ENCODE results near the gene PRICKLE2. TPM values are rescaled to one million over a fixed set of nuclear protein-coding genes. Genes with fewer than 3 reads are reported as not detected.

PRICKLE2 gene
- total RNA-seq, 1 donor from 2014 or later = 43.5 TPM

DNA sequence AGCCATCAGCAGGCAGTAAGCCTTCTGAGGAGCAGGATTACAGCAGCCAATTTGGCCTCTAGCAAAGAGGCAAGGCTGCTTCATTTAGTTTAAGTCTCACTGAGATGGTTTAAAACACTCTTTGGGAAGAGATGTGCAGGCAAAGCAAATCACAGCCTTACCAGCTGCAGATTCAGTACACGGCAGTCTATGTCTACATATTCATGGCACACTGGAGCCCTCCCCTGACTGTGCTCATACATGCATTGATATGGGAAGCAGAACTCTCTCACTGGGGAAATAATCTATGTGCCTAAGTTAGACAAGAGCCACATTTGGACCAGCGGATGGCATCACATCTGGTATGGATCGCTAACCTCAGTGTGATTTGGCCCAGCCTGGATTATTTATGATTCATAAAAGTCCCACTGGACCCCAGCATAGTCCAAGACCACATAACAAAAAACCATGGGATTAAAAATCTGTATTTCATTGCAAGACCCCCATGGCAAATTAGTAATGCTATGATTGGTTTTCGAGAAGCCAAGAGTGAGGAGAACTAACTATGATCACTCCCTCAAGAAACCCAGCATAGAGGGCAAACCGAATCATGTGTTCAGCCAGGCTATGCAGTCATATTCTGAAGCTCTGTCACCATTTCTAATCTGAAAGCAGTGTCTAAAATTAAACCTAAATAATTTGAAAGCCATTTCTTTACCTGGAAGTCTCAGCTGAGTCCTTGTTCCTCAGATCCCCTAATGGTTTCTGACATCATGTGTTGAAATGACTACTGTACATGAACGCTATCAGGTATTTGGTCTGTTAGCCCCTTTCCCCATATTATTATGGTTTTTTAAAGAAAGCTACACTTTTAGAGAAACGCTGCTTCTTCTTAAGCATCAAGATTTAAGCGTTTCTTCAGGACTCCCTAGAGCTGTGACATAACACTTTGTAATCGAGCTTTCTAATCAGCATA, 1.2 kb downstream of the PRICKLE2 start:
- Histone ChIP-seq H3K4me1 (peaks cover 61% of the 10 kb centered on the region), H3K27me3 (ENCODE audit: low read depth) (no peaks in the 10 kb centered on the region), H3K36me3 (no peaks in the 10 kb centered on the region), H3K27ac (peak overlapping the region; percentile 57), H3K9me3 (no peaks in the 10 kb centered on the region), H3K4me3 (peak overlapping the region; percentile 13)
- TF ChIP-seq, protein P1, sequence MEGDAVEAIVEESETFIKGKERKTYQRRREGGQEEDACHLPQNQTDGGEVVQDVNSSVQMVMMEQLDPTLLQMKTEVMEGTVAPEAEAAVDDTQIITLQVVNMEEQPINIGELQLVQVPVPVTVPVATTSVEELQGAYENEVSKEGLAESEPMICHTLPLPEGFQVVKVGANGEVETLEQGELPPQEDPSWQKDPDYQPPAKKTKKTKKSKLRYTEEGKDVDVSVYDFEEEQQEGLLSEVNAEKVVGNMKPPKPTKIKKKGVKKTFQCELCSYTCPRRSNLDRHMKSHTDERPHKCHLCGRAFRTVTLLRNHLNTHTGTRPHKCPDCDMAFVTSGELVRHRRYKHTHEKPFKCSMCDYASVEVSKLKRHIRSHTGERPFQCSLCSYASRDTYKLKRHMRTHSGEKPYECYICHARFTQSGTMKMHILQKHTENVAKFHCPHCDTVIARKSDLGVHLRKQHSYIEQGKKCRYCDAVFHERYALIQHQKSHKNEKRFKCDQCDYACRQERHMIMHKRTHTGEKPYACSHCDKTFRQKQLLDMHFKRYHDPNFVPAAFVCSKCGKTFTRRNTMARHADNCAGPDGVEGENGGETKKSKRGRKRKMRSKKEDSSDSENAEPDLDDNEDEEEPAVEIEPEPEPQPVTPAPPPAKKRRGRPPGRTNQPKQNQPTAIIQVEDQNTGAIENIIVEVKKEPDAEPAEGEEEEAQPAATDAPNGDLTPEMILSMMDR (IDR thresholded peaks at IDR 0.05) = no peak
- ATAC-seq = no peak
- intact Hi-C loops (cut with DNase I) = no loop called here
- no peak for DNase-seq

DNA sequence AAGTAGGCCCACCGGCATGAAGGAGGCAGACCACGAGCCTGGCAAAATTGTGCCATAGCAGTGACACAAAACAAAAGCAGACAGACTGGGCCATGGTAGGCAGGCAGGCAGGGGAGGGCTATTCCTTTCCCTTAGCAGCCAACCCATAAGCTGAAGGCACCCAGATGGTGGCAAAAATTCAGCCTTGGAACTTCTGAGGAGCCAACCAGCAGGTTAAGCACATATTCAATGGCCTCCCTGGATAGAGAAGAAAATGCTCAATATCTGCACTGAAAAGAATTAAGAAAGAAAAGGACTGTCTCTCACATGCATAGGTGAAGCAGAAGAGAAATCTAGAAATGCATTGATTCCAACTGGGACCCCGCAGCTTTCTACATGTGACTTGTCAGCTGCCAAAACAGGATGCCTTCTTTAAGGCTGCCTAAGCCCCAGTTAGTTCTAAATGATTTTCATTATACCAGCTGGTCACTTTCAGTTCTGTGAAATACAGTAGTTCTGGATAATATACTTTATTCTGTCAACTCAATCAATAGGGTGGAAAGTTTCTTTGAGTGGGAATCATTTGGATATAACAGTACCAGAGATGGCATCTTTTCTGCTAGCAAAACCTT, 2.7 kb downstream of the PRICKLE2 start:
- Histone ChIP-seq H3K27me3 (ENCODE audit: low read depth) (no peaks in the 10 kb centered on the region), H3K4me3 (no peak overlapping the region), H3K36me3 (no peaks in the 10 kb centered on the region), H3K4me1 (peaks cover 67% of the 10 kb centered on the region), H3K27ac (no peak overlapping the region), H3K9me3 (no peaks in the 10 kb centered on the region)
- ATAC-seq (no peak), DNase-seq (no peak)
- intact Hi-C loops (cut with DNase I) = no loop called here
- TF ChIP-seq, protein P1 (IDR thresholded peaks at IDR 0.05) = no peak

DNA sequence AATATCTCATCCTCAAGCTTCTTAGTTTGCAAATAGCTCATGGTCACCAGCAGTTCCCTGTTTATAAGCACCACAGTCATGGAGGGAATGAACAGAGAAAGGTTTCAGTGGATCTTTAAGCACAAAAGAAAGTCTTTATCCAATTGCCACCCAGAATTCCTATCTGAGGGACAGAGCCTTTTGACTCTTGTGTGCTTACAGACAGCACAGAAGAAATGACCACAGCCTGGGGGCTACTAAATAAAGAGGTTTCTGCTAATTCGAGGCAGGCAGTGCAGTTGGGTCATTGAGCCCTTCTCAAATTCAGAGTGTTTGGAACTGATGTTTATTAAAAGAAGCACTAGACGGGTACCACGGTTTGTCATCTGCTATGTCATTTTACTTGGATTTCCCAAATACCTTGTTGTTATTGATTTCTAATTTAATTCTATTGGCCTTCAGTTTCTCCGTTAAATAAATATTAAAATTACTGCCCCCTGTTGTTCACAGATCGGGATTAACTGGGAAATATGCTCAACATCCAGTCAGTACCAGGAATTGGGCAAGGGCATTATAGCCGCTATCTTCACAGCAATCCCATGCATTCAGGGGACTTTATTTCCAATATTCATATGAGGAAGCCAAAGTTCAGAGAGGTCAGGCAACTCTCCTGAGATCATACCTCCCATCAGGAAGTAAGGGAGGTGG, 3.6 kb downstream of the PRICKLE2 start:
- Histone ChIP-seq H3K4me1 (peaks cover 74% of the 10 kb centered on the region), H3K27me3 (ENCODE audit: low read depth) (no peaks in the 10 kb centered on the region), H3K27ac (no peak overlapping the region), H3K9me3 (no peaks in the 10 kb centered on the region), H3K36me3 (no peaks in the 10 kb centered on the region), H3K4me3 (no peak overlapping the region)
- ATAC-seq = no peak
- no peak for DNase-seq
- intact Hi-C loops (cut with DNase I) = no loop called here
- TF ChIP-seq, protein P1 (IDR thresholded peaks at IDR 0.05) = no peak

DNA sequence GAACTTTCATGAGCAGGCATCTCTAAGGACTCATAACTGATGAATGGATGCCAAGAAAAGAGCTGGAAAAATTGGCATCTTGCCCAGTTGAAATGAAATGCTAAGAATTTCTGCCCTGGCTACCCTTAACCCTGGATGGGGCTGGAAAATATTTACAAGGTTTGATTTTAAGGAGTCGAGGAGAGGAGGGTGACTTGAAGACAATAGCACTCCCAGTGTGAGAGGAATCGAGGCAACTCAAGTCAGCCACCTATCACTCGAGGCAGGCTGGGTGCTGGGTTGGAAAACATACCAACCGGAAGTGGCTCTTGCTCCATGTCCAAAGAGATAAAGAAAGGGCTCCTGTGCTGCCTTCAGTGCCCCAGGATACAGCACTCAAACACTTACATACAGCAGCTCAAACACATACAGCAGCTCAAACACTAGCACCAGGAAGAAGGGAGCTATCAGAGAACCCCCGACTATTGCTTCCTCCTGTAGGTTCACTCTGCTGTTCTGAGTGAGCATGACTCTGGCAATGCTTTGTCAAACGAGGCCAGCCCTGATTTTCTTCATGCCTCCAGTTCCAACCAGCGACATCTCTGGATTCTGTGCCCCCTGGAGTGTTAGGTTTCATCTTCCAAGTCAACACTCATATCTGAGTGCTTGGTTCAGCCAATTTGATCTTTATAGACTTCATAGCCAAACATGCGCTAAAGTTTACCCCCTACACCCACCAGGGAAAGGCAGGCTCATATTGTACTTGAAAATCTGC, 4.9 kb downstream of the PRICKLE2 start:
- TF ChIP-seq, protein P1 (IDR thresholded peaks at IDR 0.05) = no peak
- intact Hi-C loops (cut with DNase I) = no loop called here
- Histone ChIP-seq H3K36me3 (no peaks in the 10 kb centered on the region), H3K4me1 (peaks cover 81% of the 10 kb centered on the region), H3K27me3 (ENCODE audit: low read depth) (no peaks in the 10 kb centered on the region), H3K9me3 (no peaks in the 10 kb centered on the region), H3K4me3 (no peak overlapping the region), H3K27ac (peak overlapping the region; percentile 51)
- ATAC-seq = peak; percentile 49 to 53
- no peak for DNase-seq

DNA sequence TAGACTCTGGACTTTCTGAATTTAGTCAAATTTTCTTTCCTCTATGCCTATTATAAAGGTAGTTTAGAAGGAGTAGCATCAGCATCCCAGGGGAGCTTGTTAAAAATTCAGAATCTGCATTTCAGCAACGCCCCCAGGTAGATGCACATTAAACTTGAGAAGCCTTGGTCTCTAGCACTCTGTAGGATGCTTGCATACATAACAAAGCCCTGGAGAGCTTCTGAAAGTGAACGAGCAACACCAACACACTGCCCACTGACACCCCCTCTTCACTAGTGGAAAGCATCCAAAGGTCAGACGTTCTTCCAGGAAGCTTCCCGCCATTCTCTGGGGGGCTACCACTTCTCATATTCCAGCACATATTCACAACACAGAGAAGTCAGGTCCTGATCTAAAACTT, 6.5 kb downstream of the PRICKLE2 start:
- TF ChIP-seq, protein P1 (IDR thresholded peaks at IDR 0.05) = no peak
- no peaks in the 10 kb centered on the region for H3K27me3 ChIP-seq (ENCODE audit: low read depth)
- intact Hi-C loops (cut with DNase I) = no loop called here
- H3K27ac ChIP-seq = no peak overlapping the region
- no peaks in the 10 kb centered on the region for H3K9me3 ChIP-seq
- DNase-seq (no peak), ATAC-seq (no peak)
- H3K36me3 ChIP-seq = no peaks in the 10 kb centered on the region
- H3K4me1 ChIP-seq = peaks cover 84% of the 10 kb centered on the region
- no peak overlapping the region for H3K4me3 ChIP-seq
